Measurements from ENCODE around the gene GBX1.

The GBX1 gene

DNA sequence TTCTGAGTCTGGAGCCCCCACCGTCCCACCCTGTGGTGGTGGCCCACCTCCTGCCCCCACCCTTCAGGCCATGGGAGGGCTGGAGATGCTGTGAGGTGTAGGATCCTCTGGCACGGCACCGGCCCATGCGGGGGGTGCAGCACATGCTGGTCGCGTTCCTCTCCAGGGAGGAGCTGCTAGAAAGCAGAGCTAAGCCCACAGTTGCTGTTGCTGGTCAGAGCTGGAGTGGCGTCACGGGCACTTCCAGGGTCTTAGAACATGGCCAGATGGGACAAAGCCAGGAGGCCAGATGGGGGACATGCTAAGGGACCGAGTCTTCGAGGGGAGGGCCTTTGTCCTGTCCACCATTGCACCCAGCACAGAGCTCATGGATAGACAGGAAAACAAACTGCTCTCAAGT, 59.6 kb downstream of the GBX1 start:
- intact Hi-C loops (cut with micrococcal nuclease) = no loop called here
- Mint-ChIP-seq H3K36me3 (ENCODE audit: low read depth) (peaks cover 63% of the 10 kb centered on the region), H3K4me1 (ENCODE audit: low read depth) (peaks cover 52% of the 10 kb centered on the region), H3K9me3 (no peaks in the 10 kb centered on the region), H3K27ac (no peak overlapping the region), H3K27me3 (peaks cover 10% of the 10 kb centered on the region), H3K4me3 (no peak overlapping the region)

GRCh38 chr7:151104411-151105235, 62.9 kb downstream of the GBX1 start:
- no peaks in the 10 kb centered on the region for H3K9me3 Mint-ChIP-seq
- peaks cover 64% of the 10 kb centered on the region for H3K36me3 Mint-ChIP-seq (ENCODE audit: low read depth)
- no peaks in the 10 kb centered on the region for H3K27me3 Mint-ChIP-seq
- intact Hi-C loops (cut with micrococcal nuclease) = no loop called here
- peaks cover 46% of the 10 kb centered on the region for H3K4me1 Mint-ChIP-seq (ENCODE audit: low read depth)
- peak overlapping the region; percentile 2 for H3K27ac Mint-ChIP-seq
- no peak overlapping the region for H3K4me3 Mint-ChIP-seq

- Mint-ChIP-seq H3K27ac (no peak overlapping the region), H3K27me3 (no peaks in the 10 kb centered on the region), H3K4me1 (ENCODE audit: low read depth) (peaks cover 44% of the 10 kb centered on the region), H3K4me3 (no peak overlapping the region), H3K36me3 (ENCODE audit: low read depth) (peaks cover 64% of the 10 kb centered on the region), H3K9me3 (no peaks in the 10 kb centered on the region)
- intact Hi-C loops (cut with micrococcal nuclease) = no loop called here
These were observed 63.5 kb downstream of the GBX1 start for GRCh38 chr7:151103973-151104372.

DNA sequence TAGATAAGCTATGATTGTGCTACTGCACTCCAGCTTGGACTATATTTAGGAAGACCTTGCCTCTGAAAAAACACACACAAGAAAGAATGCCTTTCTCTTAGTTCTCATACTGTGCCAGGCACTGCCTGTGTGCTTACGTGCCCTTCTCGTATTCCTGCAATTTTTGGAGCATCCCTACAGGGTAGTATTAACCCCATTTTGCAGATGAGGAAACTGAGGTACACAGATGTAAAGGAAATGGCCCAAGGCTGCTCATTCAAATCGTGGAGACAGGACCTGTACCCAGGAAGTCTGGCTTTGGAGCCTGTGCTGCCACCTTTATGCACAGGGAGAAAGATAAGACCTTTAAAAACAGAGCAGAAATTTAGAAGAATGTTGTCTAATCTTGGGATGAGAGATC, 64.5 kb downstream of the GBX1 start:
- Mint-ChIP-seq H3K27me3 (no peaks in the 10 kb centered on the region), H3K9me3 (no peaks in the 10 kb centered on the region), H3K4me1 (ENCODE audit: low read depth) (peaks cover 47% of the 10 kb centered on the region), H3K36me3 (ENCODE audit: low read depth) (peaks cover 61% of the 10 kb centered on the region), H3K27ac (no peak overlapping the region), H3K4me3 (no peak overlapping the region)
- intact Hi-C loops (cut with micrococcal nuclease) = no loop called here

- Mint-ChIP-seq H3K27me3 (no peaks in the 10 kb centered on the region), H3K4me1 (ENCODE audit: low read depth) (peaks cover 58% of the 10 kb centered on the region), H3K27ac (peak overlapping the region; percentile 32), H3K9me3 (no peaks in the 10 kb centered on the region), H3K4me3 (no peak overlapping the region), H3K36me3 (ENCODE audit: low read depth) (peaks cover 71% of the 10 kb centered on the region)
- intact Hi-C loops (cut with micrococcal nuclease) = no loop called here
These were observed 65.7 kb downstream of the GBX1 start for GRCh38 chr7:151101621-151102396.

GRCh38 chr7:151100921-151101320, 66.6 kb downstream of the GBX1 start:
- Mint-ChIP-seq H3K27me3 (no peaks in the 10 kb centered on the region), H3K27ac (no peak overlapping the region), H3K36me3 (ENCODE audit: low read depth) (peaks cover 72% of the 10 kb centered on the region), H3K4me1 (ENCODE audit: low read depth) (peaks cover 67% of the 10 kb centered on the region), H3K4me3 (no peak overlapping the region), H3K9me3 (no peaks in the 10 kb centered on the region)
- intact Hi-C loops (cut with micrococcal nuclease) = no loop called here

GRCh38 chr7:151099486-151100211, 67.8 kb downstream of the GBX1 start:
- intact Hi-C loops (cut with micrococcal nuclease) = no loop called here
- H3K27me3 Mint-ChIP-seq = no peaks in the 10 kb centered on the region
- peaks cover 76% of the 10 kb centered on the region for H3K4me1 Mint-ChIP-seq (ENCODE audit: low read depth)
- no peak overlapping the region for H3K4me3 Mint-ChIP-seq
- no peaks in the 10 kb centered on the region for H3K9me3 Mint-ChIP-seq
- H3K36me3 Mint-ChIP-seq (ENCODE audit: low read depth) = peaks cover 71% of the 10 kb centered on the region
- H3K27ac Mint-ChIP-seq = no peak overlapping the region

All from dendritic cell treated with granulocyte-macrophage colony-stimulating factor and Interleukin-4, amounts not matched to agents 40 ng/mL and 50 ng/mL, for 4 days (primary cell).